ENCODE measurements around the gene PPP6C.
"Not testable (repeated sequence)": the region's sequence is repeated elsewhere in the genome, so short reads cannot be mapped to it uniquely, and the experiment has no call there.

The PPP6C gene

DNA sequence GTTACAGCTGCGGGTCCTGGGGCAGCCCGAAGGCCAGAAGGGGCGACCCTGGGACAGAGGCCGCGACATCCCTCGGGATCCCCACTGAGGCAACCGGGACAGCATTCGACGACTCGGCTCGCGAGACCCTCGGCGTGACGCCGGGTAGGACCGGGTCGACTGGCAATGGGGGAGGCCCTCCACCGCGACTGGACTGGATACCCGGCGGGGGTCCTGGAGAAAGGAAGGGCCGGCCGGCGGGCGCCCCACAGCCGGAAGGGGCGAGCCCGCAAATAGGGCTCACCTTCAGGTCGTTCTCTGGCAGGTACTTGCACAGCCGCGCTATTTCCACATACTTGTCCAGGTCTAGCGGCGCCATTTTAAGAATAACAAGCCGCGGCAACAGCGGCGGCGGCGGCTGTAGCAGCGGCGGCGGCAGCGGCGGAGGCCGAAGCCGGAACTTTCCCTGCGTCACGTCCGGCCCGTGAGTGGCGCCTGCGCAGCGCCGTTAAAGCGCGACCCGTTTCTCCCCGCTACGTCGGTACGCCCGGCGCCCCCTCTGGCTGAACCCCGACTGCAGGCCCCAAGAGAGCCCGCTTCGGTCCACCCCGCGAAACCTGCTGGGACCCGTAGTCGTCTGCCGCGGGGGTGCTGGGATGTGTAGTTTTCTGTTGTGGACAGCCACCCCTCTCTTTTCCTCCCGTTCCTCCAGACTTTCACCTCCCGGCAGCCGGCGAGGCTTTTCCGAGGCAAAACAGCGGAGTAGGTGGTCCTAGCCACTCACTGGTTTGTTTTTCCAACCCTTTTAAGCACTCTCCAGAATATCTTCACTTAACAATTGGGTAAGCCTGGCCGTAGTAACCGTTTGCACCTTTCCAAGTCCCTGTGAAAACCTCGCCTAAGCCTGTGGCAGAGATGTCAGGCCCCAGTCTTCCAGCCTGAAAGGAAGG lies at the start of gene PPP6C:
Gene PPP6C, minus strand, starts transcription at position 443 of the 929 bp plus-strand sequence. Its CDS starts 85 bp downstream, at position 358.
- DNase-seq = peak; percentile 98

DNA sequence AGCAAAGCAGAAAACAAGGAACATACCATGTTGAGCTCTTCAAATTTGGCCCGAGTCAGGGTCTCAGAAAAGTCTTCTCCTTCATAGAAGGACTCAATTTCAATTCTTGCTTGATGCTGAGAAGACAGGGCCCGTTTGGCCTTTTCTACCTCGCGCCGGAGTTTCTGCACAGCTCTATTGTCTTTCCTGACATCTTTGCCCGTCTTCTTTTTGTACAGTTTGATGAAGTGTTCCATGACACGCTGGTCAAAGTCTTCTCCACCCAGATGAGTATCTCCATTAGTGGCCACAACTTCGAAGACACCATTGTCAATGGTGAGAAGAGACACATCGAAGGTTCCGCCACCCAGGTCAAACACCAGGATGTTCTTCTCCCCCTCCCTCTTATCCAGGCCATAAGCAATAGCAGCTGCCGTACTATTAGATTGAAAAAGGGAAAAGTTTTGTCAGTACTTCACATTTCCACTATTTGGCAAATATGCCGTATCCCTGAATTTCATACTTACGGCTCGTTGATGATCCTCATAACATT lies 49.4 kb upstream of the PPP6C start:
- DNase-seq = no peak

DNA sequence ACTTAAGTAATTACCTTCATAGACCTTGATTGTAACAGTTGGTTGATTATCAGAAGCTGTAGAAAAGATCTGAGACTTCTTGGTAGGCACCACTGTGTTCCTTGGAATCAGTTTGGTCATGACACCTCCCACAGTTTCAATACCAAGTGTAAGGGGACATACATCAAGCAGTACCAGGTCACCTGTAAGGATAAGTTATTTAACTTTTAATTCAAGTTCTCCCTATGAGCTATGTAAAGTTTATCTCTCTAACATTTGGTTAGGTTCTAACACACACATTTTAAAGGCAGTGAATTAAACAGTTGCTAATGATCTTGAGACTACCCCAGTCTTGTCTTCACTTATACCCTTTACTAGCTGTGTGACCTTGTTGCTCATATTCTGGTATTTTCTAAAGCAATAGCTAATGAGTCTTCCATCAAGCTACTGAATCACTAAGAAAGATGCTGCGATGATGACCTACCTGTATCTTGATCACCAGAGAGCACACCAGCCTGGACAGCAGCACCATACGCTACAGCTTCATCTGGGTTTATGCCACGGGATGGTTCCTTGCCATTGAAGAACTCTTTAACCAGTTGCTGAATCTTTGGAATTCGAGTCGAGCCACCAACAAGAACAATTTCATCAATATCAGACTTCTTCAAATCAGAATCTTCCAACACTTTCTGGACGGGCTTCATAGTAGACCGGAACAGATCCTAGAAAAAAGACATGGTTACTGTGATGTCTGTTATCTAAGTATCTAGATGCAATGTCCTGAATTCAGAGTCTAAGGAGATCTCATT lies 48.7 kb upstream of the PPP6C start:
- DNase-seq = no peak

DNA sequence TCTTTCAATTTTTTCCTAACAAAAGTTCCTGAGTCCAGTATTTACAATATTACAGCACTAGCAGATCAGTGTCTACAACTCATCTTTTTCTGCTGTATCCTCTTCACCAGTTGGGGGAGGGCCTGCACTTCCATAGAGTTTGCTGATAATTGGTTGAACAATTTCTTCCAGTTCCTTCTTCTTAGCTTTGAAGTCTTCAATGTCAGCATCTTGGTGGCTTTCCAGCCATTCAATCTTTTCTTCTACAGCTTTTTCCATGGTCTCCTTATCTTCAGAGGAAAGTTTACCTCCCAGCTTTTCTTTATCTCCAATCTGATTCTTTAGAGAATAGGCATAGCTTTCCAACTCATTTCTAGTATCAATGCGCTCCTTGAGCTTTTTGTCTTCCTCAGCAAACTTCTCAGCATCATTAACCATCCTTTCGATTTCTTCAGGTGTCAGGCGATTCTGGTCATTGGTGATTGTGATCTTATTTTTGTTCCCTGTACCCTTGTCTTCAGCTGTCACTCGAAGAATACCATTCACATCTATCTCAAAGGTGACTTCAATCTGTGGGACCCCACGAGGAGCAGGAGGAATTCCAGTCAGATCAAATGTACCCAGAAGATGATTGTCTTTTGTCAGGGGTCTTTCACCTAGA lies 47.0 kb upstream of the PPP6C start:
- DNase-seq = not testable (repeated sequence)

DNA sequence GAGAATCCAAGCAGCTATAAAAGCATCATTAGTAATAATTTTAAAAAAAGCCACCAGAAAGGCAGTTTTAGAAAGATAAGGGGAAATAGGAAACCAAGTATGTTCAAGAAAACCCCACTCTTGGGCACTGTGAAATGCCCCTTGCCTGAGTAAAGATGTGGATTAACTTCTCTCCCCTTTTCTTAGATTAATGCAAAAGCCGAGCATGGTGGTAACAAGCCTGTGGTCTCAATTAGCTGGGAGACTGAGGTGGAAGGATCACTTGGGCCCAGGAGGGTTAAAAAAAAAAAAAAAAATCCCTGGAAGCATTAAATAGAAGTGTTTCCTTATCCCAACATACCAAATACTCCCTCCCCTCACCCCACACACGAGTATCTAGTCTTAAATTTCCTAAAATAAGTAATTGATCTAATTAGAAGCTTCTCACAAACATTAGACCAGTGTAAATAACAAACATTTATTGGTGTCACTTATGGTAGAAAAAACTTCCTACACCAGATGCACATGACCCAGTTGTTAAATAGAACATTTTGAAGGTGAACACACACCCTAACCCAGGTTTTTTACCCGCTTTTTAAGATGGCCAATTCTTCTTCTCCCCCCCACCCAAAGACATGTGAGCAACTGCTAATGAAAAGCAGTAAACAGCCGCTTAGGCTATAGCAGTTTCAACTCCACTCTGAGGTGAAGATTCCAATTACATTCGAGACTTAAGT lies 46.4 kb upstream of the PPP6C start:
- DNase-seq = no peak

DNA sequence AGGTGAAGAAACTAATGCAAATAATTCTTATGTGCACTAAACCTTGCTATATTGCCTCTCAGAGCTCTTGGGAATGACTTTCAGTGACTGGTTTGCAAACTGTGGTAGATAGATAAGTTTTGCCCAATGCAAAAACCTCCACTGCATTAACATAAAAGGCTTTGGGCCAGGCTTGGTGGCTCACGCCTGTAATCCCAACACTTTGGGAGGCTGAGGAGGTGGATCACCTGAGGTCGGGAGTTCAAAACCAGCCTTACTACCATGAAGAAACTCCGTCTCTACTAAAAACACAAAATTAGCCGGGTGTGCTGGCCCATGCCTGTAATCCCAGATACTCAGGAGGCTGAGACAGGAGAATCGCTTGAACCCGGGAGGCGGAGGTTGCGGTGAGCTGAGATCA lies 44.5 kb upstream of the PPP6C start:
- DNase-seq = not testable (repeated sequence)

DNA sequence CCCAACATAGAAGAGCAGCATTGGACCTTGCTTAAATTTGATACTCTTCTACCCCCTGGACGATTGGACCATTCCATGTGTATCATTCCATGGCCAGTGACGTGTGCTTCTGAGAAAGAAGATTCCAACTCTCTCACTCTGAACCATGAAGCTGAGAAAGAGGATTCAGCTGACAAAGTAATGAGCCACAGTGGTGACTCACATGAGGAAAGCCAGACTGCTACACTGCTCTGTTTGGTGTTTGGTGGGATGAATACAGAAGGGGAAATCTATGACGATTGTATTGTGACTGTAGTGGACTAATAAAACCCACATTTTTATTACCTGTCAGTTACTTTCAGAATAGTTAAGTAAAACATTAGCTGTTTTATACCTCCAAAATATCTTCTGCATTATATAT lies 44.1 kb upstream of the PPP6C start:
- DNase-seq = no peak

DNA sequence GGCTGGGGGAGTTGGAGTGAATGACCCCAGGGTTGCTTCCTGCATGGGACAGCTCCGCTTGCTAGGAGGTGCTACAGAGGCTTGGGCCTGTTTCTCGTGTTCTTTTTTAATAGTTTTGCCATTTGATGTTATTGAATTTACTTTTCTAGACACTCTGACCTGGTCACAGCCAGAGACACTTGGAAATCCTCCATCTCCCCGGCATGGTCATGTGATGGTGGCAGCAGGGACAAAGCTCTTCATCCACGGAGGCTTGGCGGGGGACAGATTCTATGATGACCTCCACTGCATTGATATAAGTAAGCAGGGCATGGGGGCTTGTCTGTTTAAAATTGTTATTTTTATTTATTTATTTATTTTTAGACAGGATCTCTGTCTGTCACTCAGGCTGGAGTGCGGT lies 38.2 kb upstream of the PPP6C start:
- DNase-seq = no peak

DNA sequence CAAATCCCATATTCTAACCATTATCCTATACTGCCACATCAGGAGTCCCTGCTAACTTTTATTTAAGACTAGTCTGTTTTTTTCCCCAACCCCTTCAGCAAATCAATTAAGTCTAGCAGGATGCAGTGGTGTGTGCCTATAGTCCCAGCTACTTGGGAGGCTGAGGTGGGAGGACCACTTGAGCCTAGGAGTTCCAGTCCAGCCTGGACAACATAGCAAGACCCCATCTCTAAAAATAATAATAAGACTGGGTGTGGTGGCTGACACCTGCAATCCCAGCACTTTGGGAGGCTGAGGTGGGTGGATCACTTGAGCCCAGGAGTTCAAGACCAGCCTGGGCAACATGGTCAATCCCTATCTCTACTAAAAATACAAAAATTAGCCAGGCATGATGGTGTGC lies 35.3 kb upstream of the PPP6C start:
- DNase-seq = not testable (repeated sequence)

DNA sequence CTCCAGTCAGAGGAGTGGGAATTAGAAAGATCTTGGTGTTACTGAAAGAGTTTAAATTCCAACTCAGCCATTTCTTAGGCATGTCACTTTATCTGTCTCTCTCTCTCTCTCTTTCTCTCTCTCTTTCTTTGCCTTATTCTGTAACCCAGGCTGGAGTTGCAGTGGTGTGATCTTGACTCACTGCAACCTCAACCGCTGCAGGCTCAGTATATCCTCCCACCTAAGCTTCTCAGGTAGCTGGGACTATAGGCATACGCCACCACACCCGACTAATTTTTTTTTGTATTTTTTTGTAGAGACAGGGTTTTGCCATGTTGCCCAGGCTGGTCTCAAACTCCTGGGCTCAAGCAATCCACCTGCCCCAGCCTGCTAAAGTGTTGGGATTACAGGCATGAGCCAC lies 29.0 kb upstream of the PPP6C start:
- no peak for DNase-seq

DNA sequence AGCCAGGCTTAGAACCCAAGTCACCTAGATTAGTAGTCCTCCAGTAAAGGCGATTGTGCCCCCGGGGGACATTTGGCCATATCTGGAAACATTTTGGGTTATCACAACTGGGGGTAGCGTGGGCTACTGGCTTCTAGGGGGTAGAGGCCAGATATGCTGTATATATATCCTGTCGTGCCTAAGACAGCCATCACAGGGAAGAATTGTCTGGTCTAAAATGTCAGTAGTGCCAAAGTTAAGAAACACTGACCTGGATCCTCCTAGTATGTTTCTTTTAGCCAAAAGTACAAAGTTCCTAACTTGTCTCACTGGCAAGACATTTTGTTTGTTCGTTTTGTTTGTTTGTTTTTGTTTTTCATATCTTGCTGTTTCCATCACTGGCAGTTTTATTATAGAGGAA lies 24.6 kb upstream of the PPP6C start:
- DNase-seq = no peak

DNA sequence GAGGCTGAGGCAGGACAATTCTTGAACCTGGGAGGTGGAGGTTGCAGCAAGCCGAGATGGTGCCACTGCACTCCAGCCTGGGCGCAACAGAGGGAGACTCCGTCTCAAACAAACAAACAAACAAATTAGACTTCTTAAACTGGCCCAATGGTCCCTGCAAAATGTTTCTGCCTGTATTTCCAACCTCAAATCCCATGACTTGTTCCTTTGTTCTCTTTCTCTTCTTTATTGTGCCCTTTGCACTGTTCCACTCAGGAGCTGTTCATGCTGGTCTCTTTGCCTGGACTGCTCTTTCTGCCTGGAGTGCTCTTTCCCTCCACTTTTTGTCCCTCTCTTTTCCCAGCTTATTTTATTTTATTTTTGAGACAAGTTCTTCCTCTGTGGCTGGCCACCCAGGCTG lies 14.9 kb upstream of the PPP6C start:
- no peak for DNase-seq

DNA sequence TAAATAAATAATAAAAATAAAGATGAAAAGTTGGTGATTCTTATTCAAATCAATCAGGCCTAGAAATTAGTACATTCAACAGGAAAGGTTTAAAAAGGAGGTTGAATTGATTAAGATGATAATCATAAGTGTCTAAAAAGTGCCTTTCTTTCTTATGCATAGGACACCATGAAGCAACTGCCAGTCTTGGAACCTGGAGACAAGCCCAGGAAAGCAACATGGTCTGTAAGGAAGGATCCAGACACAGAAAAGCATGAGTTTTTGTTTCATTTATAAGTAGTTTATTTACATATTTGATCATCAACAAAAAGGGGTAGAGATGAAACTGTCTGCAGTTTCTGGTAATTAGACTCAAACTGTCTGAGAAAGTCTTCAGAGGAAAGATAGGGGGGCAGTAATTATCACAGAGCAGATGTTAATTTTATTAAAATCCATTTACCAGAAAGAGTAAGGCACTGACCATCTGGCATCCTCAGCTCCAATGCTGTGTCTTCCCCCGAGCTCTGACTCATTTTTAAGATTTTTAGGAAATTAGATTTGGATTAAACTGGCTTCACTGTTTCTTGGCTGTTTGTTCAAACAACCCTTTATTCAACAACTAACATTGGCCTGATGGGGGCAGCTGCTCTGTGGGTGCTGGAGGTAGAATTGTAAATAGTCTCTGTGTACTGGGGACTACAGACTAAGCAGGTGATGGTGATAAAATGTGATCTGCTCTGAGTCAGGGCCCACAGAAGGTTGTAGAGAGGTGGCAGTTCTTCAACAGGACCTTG lies 13.4 kb upstream of the PPP6C start:
- DNase-seq = no peak

DNA sequence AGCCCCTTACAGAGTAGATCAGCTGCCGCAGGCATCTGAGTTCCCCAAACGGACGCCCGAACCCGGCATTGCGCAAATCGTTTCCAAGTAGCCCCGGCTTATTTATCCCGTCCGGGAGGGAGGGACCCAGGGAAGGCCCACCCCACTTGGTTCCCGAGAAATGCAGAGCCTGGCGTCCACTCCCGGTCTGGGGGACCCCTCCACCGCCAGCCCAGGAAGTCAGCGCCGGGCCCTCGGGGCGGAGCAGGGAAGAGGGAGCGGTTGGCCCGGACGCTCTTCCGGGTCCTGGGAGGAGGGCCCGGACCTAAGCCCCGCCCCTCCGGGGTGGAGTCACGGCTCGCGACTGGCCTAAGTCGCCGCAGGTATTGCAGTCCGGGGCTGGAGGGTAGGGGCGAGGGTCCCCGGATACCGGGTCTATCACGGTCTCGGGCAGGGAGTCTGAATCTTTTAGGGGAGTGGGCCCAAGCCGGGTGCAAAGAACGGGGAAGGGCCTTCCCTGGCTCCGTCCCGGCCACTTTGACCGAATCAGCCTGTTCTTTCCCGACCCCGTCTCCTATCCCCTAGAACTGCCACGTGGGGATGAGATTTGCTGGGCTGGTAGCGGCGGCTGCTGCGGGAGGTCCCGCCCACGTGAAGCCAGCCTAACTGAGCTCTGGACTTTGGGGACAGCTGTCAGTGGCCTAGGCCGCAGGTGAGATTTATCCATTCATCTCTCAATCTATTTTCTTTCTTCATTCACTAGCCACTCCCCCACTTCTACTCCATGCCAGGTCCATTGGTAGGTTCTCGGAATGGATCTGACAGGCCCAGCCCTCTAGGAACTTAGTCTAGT lies 10.8 kb upstream of the PPP6C start, which contains the start of gene RABEPK:
Gene RABEPK, plus strand, starts transcription at position 327 of the 832 bp plus-strand sequence. CDS start 2,472 bp downstream, outside the sequence.
- peak; percentile 98 for DNase-seq

DNA sequence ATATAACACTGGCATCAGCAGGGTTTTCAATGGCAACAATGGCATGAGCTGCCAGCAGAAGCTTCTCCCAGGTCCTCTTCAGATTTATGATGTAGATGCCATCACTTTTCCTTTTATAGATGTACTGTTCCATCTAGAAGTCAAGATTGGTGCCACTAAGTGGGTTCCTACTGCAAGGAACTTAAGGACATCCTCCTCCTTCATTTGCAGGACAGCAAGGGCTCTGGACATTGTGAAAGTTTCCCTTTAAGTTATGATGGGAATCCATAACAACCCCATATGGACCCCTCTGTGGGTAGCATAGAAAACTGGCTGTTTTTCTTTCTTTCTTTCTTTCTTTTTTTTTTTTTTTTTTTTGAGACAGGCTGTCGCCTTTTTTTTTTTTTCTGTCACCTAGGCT lies 6.0 kb upstream of the PPP6C start:
- not testable (repeated sequence) for DNase-seq

DNA sequence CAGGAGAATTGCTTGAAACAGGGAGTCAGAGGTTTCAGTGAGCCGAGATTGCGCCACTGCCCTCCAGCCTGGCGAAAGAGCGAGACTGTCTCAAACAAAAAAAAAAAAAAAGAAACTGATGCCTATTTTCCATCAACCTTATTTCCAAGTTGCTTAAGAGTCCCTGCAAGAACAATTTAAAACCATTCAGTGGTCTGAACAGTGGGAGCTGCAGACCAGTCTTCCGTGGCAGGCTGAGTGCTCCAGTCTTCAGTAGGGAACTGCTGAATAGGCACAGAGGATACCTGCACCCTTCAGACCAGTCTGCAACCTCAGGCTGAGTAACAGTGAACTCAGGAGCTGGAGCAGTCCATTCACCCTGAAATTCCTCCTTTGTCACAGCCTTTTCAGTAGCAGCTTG lies 4.9 kb upstream of the PPP6C start:
- DNase-seq = not testable (repeated sequence)

DNA sequence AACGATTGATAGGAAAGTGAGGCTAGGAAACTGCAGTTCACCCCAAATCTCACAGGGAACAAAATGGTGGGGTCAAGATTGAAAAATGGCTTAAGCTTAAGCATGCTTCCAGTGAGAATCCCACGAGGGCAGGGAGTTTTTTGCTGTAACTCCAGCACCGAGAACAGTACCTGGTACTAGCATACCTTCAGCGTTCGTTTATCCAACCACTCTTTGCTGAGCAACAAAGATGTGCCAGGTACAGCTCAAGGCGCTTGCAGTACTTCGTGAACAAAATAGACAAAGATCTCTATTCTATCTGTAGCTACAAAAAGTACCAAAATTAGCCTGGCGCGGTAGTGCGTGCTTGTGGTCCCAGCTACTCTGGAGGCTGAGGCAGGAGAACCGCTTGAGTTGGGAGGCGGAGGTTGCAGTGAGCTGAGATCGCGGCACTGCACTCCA lies 778 bp upstream of the PPP6C start:
- peak; percentile 71 for DNase-seq

DNA sequence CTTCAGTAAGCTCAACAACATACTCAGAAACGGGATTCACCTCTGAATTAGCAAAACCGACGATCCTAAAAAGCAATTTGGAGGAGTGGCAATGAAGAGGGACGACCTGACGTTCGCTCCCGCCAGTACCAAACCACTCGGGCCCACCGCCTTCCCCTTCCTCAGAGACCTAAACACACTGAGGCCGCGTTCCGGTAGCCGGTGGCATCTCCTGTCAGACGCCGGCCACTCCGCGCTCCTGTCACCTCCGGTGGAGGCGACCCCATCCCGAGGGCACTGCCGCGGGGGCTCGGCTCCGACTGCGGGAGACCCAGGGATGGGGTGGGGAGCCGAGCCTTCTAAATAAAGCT lies 617 bp downstream of the PPP6C start:
- DNase-seq = no peak

DNA sequence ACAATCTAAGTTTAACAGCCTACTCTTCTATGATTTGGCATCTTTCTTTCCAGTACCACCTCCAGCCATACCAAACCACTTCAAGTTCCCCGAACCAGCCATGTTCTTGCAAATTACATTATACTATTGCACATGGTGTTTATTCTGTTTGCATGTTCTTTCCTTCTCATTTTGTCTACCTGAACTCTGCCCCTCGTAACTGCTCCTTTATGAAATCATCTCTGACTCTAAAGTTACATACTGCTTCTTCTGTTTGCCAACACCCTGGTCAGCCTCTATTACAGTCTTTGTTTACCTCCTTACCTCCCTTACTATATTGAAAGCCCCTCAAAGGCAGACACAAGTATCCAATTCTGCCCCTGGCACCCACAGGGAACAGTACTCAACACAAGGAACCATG lies 6.0 kb downstream of the PPP6C start:
- no peak for DNase-seq

DNA sequence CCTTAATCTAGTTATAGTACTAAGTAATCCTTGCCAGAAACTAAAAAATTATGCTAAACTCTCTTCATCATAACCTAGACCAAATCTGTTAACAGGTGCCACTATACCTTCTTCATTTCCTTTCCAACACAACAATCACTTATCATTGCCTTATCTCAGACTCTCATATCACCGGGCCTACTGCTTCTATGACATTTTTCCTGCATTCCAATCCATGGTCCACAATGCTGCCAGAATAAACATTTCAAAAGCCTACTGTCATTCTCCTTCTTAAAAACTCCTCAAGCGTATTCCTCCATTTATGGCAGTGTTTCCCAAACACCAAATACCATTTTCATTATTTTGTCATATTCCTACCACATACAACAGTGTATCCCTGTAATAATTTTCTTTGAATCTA lies 6.5 kb downstream of the PPP6C start:
- no peak for DNase-seq

DNA sequence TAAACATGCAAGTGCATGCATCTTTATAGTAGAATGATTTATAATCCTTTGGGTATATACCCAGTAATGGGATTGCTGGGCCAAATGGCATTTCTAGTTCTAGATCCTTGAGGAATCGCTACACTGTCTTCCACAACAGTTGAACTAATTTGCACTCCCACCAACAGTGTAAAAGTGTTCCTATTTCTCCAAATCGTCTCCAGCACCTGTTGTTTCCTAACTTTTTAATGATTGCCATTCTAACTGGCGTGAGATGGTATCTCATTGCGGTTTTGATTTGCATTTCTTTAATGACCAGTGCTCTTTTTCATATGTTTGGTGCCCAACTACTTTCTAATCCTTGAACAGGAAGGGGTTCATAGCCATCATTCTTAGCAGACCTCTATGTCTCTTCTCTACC lies 7.8 kb downstream of the PPP6C start:
- not testable (repeated sequence) for DNase-seq

Data from activated CD8-positive, alpha-beta memory T cell treated with anti-CD3 and anti-CD28 coated beads for 24 hours (primary cell).